Spleen (tissue), 11 donors: ENCODE measurements around the gene NFIB. TPM values are rescaled to one million over a fixed set of nuclear protein-coding genes. Genes with fewer than 3 reads are reported as not detected.

Experiments used
- DNase-seq: peaks from one replicate; pipeline ENCODE4 v3.0.0-alpha.2; 2020
- H3K27ac ChIP-seq, 8 donors: fragments of 200-600 bp; sonication (generic) in 7 of 8; 1 replicate in 4 of 8; 2 replicates in 4 of 8; pipeline versions ENCODE4 v1.5.0 to v1.8.0; 2016 to 2021; ENCODE audit warnings: inconsistent platforms in 4 of 8, mild to moderate bottlenecking in 4 of 8, moderate library complexity in 1 of 8
- H3K27me3 ChIP-seq, 7 donors: fragments of 200-600 bp; sonication (generic) in 6 of 7; replicated peaks in 1 of 7; 1 replicate in 4 of 7; 2 replicates in 3 of 7; pipeline versions ENCODE4 v1.5.0 to v1.8.0; 2016 to 2021; ENCODE audit warnings: inconsistent platforms in 3 of 7, mild to moderate bottlenecking in 1 of 7
- H3K36me3 ChIP-seq, 6 donors: fragments of 200-600 bp; sonication (generic) in 5 of 6; 1 replicate in 4 of 6; 2 replicates in 2 of 6; pipeline versions ENCODE4 v1.5.0 to v1.8.0; 2016 to 2021; ENCODE audit warnings: inconsistent platforms in 2 of 6
- H3K4me1 ChIP-seq, 6 donors: fragments of 200-600 bp; sonication (generic) in 5 of 6; 1 replicate in 3 of 6; 2 replicates in 3 of 6; pipeline versions ENCODE4 v1.5.0 to v1.8.0; 2016 to 2021; ENCODE audit warnings: inconsistent platforms in 3 of 6
- H3K4me3 ChIP-seq, 8 donors: fragments of 200-600 bp; sonication (generic) in 7 of 8; 1 replicate in 4 of 8; 2 replicates in 4 of 8; pipeline versions ENCODE4 v1.5.0 to v1.8.0; 2016 to 2021; ENCODE audit warnings: inconsistent platforms in 4 of 8, mild to moderate bottlenecking in 4 of 8, moderate library complexity in 2 of 8
- H3K9me3 ChIP-seq, 8 donors: fragments of 200-600 bp; sonication (generic) in 7 of 8; 1 replicate in 4 of 8; 2 replicates in 4 of 8; pipeline versions ENCODE4 v1.5.0 to v1.8.0; 2016 to 2021; ENCODE audit warnings: inconsistent platforms in 4 of 8
- POLR2A ChIP-seq, 3 donors: fragments of 450-650 bp; IDR thresholded peaks; one replicate each; pipeline ENCODE4 v1.5.1; 2017; ENCODE audit warnings: antibody characterized with exemption in 3 of 3, mild to moderate bottlenecking in 1 of 3
- POLR2AphosphoS5 ChIP-seq, 3 donors: sonication (generic); formaldehyde crosslinking; IDR thresholded peaks; one replicate each; pipeline ENCODE4 v1.5.1; 2017; ENCODE audit warnings: antibody characterized with exemption in 3 of 3
- WGBS, 5 donors: extraction: QIAGEN DNeasy Blood & Tissue Kit in 3 of 5; methylation state at CpG; one replicate each; pipeline versions ENCODE4 v1.1.5 to v1.1.7; 2013 to 2018; 5-methylcytosine and 5-hydroxymethylcytosine counted together
- intact Hi-C: fragments of 100-400 bp; cut with DNase I; formaldehyde crosslinking; loops from one replicate; pipeline ENCODE4 v1.15.0; 2023; ENCODE audit warnings: low total_unique reads
- polyA plus RNA-seq, 3 donors: library from polyadenylated mRNA; stranded (reverse); fragments of 200-250 nt; gene quantifications; one replicate each; pipeline ENCODE4 v1.2.1, GENCODE V29; 2013
- total RNA-seq, 7 donors: library from RNA; depleted of rRNA in 3 of 7; stranded (reverse); fragments of >200 nt in 3 of 7; fragmentation: NEBNext Ultra II Directional in 4 of 7; extraction: Animal tissue kit (Norgen Biotek cat#: 25700) in 4 of 7; gene quantifications; one replicate each; pipeline versions ENCODE4 v1.1.0 to v1.2.1, GENCODE V29; 2016 to 2021
- TF ChIP-seq, protein P1 (sequence below), 11 experiments: fragments of 200-600 bp in 7 of 11; fragments of 450-650 bp in 4 of 11; sonication (generic) in 4 of 11; IDR thresholded peaks in 8 of 11; conservative IDR thresholded peaks in 3 of 11; 1 replicate in 7 of 11; 2 replicates in 4 of 11; pipeline versions ENCODE4 v1.4.0 to v1.8.0; 2016 to 2021; ENCODE audit warnings: antibody characterized with exemption in 11 of 11, inconsistent platforms in 4 of 11, mild to moderate bottlenecking in 1 of 11
- donor health status: healthy with polysubstance abuse.
- donor health status: DM: no; HTN: no; CAD: no; lungs with moderate emphysema.
- donor health status: DM: no; HTN: no; CAD: no.
- donor health status: Bipolar disorder and iron deficiency.
- donor health status: healthy.
- donor health status: DM: no; HTN: no; CAD: no.
- donor health status: DM: yes; HTN: yes; CAD: no.

The NFIB gene
- total and polyA plus RNA-seq, 10 donors, result 3.6 to 96.8 (median 48.4) TPM

DNA sequence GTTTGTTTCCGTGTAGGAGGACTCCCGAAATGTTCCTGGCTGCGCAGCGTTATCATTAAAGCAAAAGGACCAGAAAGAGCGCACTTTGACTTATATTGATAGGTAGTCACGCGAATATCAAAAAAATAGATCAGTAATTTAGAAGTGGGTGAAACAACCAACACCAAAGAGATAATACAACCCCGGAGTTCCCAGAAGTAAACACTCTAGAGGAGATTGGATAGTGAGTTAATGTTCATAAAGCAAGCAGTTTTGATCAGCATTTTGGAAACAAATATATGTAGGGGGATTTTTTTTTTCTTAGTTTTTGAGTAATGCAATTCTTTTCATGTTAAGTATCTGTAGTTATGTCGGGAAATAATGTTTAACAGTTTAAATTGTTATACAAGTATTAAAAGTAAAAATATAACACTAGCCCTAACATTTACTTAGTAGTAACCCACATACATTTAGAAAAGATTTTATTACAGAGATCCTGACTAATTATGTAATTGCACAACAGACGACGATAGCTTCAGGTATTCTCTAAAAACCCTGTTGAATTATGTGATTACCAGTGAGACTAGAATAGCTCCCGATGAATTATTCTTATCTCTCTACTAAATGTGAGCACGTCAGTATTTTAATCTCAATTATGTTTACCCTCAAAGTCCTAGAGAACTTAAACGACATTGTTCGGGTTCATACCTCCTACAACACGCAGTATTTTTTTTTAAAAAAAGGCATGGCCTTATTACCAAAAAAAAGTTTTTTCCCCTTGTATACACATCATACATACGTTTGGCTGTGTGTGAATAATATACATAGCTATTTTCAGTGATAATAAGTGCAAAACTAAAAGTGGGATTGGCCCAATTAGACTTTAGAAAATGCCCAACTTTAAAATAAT lies 9.4 kb upstream of the NFIB start:
- DNase-seq, result no peak
- intact Hi-C loops, result no loop called here
- TF ChIP-seq POLR2AphosphoS5 (IDR thresholded peaks at IDR 0.05) (no peak), POLR2A (IDR thresholded peaks at IDR 0.05) (no peak)
- TF ChIP-seq, protein P1, sequence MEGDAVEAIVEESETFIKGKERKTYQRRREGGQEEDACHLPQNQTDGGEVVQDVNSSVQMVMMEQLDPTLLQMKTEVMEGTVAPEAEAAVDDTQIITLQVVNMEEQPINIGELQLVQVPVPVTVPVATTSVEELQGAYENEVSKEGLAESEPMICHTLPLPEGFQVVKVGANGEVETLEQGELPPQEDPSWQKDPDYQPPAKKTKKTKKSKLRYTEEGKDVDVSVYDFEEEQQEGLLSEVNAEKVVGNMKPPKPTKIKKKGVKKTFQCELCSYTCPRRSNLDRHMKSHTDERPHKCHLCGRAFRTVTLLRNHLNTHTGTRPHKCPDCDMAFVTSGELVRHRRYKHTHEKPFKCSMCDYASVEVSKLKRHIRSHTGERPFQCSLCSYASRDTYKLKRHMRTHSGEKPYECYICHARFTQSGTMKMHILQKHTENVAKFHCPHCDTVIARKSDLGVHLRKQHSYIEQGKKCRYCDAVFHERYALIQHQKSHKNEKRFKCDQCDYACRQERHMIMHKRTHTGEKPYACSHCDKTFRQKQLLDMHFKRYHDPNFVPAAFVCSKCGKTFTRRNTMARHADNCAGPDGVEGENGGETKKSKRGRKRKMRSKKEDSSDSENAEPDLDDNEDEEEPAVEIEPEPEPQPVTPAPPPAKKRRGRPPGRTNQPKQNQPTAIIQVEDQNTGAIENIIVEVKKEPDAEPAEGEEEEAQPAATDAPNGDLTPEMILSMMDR (IDR thresholded peaks at IDR 0.05 in 8 of 11, conservative IDR thresholded peaks at IDR 0.05 in 3 of 11), result no peak

DNA sequence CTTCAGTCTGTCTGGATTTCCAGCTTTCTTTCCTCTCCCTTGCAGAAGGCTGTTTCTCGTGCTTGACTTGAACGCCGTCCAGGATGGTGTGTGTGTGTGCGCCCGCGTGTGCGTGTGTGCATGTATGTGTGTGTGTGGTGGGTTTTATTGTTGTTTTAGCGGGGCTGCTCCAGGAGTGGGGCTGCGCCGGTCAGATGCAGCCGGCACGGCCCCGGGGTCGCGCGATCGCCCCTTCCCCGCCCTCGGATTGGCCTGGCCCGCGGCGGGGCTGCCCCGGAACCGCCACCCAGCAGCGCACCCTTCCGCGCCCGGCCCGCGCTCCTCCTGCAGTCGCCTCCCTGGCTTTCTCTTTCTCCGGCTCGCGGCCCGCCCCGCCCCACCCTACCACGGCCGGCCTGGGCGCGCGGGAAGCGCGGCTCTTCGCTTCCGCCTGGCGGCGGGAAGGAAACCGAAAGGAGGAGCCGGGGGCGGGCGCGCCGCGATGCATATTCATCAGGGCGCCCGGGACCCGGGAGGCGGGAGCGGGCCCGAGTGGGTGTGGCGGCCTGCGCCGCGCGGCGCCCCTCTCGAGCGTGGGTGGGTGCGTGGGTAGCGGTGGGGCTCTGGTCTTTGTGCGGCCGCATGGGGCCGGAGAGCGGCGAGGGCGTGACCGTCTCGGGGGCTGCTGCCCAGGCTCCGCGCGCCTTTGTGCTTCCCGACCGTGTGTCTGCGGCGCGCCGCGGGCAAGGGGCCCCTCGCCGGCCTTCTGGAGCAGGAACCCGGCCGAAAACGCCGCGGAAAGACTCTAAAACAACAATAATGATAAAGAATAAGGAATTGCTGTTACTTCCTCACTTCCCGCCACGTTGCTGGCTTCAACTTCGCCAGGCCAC lies 8.5 kb upstream of the NFIB start:
- DNase-seq, result peak; percentile 92
- 0 to 1% (median 1%) methylated on average over 28 to 98 of the region's 98 CpGs for WGBS, 5 donors
- peaks cover 3 to 56% (median 31%) of the 10 kb centered on the region in 6 donors for H3K4me1 ChIP-seq
- peak overlapping the region; percentile 61 to 90 (median 76) for H3K4me3 ChIP-seq
- H3K36me3 ChIP-seq, result no peaks in the 10 kb centered on the region
- H3K27ac ChIP-seq, result peak overlapping the region; percentile 63 to 94 (median 91)
- intact Hi-C loops, result no loop called here
- TF ChIP-seq, protein P1 (IDR thresholded peaks at IDR 0.05 in 8 of 11, conservative IDR thresholded peaks at IDR 0.05 in 3 of 11), result peak in 9 of 11 experiments; percentile 15 to 68 (median 47)
- peak in 1 of 3 donors; percentile 38 for TF ChIP-seq POLR2A (IDR thresholded peaks at IDR 0.05)
- peak; percentile 62 to 86 (median 85) for TF ChIP-seq POLR2AphosphoS5 (IDR thresholded peaks at IDR 0.05)
- H3K9me3 ChIP-seq, result no peaks in the 10 kb centered on the region
- H3K27me3 ChIP-seq, result peaks cover 0 to 32% (median 0%) of the 10 kb centered on the region in 7 donors

More for the DNA sequence above, 9.4 kb upstream of the NFIB start:
- H3K36me3 ChIP-seq, result no peaks in the 10 kb centered on the region
- H3K27ac ChIP-seq, result peak overlapping the region; percentile 63 to 94 (median 91)
- H3K4me1 ChIP-seq, result peaks cover 0 to 47% (median 28%) of the 10 kb centered on the region in 6 donors
- peaks cover 0 to 27% (median 0%) of the 10 kb centered on the region in 7 donors for H3K27me3 ChIP-seq
- WGBS, 5 donors, result 32 to 40% (median 35%) methylated on average over 17 of the region's 17 CpGs
- no peaks in the 10 kb centered on the region for H3K9me3 ChIP-seq
- H3K4me3 ChIP-seq, result peak overlapping the region; percentile 61 to 90 (median 76)

DNA sequence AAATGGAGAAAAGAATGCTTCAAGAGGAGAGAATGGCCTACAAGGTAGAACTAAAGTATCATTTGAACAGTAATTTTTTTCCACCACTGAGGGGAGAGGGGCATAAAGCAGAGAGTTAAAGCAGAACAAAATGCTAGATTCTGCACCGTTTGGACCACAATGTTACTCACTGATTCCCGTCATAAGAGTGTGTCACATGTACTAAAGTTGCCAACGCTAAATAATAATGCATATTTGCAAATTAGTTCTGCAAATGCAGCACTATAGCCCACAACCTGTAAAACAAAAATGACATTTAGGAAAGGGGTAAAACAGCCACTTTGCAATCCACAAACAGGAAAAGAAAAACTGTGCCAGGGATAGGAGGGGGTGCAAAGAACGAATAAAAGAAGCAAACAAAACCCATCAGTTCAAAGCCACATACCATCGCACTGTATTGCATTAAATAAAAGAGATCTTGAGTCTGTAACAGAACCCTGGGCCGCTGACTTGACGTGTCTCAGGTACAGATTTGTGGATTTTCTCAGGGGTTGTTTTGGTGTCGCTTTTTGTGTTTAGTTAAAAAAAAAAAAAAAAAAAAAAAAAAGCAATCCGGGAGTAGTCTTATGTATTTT lies 7.7 kb upstream of the NFIB start:
- Histone ChIP-seq H3K4me1 (peaks cover 3 to 64% (median 35%) of the 10 kb centered on the region in 6 donors), H3K36me3 (no peaks in the 10 kb centered on the region), H3K9me3 (no peaks in the 10 kb centered on the region), H3K4me3 (peak overlapping the region; percentile 61 to 90 (median 76)), H3K27me3 (peaks cover 0 to 40% (median 0%) of the 10 kb centered on the region in 7 donors), H3K27ac (peak overlapping the region in 7 of 8 donors; percentile 85 to 94 (median 91))
- intact Hi-C loops, result no loop called here
- no peak for DNase-seq
- WGBS, 5 donors, result 15 to 29% (median 22%) methylated on average over 9 of the region's 9 CpGs
- no peak for TF ChIP-seq POLR2A (IDR thresholded peaks at IDR 0.05)
- no peak for TF ChIP-seq POLR2AphosphoS5 (IDR thresholded peaks at IDR 0.05)
- TF ChIP-seq, protein P1 (IDR thresholded peaks at IDR 0.05 in 8 of 11, conservative IDR thresholded peaks at IDR 0.05 in 3 of 11), result no peak
